ENCODE measurements around the gene TMEM255B. TPM values are rescaled to one million over a fixed set of nuclear protein-coding genes. Genes with fewer than 3 reads are reported as not detected.

Gene TMEM255B
- total RNA-seq, 4 donors from 2014 or later: 0.26 to 3.8 (median 1.7) TPM

- 82% methylated on average over 9 of the region's 25 CpGs for WGBS
- DNase-seq (ENCODE audit: low spot score in 2 of 2): peak; percentile 50 to 79
- Histone ChIP-seq H3K4me3 (no peak overlapping the region), H3K9me3 (no peaks in the 10 kb centered on the region), H3K36me3 (no peaks in the 10 kb centered on the region), H3K27me3 (no peaks in the 10 kb centered on the region), H3K27ac (no peak overlapping the region), H3K4me1 (peaks cover 14% of the 10 kb centered on the region)
- TF ChIP-seq EP300 (IDR thresholded peaks at IDR 0.05) (no peak), POLR2AphosphoS5 (IDR thresholded peaks at IDR 0.05) (no peak), POLR2A (IDR thresholded peaks at IDR 0.05) (no peak), CTCF (IDR thresholded peaks at IDR 0.05) (no peak)
Measured at GRCh38 chr13:113802761-113803160, 43.7 kb downstream of the TMEM255B start.

GRCh38 chr13:113803409-113804016 is 44.5 kb downstream of the TMEM255B start:
- Histone ChIP-seq H3K4me3 (no peak overlapping the region), H3K4me1 (peaks cover 14% of the 10 kb centered on the region), H3K36me3 (no peaks in the 10 kb centered on the region), H3K27me3 (no peaks in the 10 kb centered on the region), H3K27ac (no peak overlapping the region), H3K9me3 (no peaks in the 10 kb centered on the region)
- WGBS: 90% methylated on average over 17 of the region's 32 CpGs
- no peak for TF ChIP-seq POLR2A (IDR thresholded peaks at IDR 0.05)
- no peak for TF ChIP-seq CTCF (IDR thresholded peaks at IDR 0.05)
- TF ChIP-seq POLR2AphosphoS5 (IDR thresholded peaks at IDR 0.05): no peak
- TF ChIP-seq EP300 (IDR thresholded peaks at IDR 0.05): no peak
- DNase-seq (ENCODE audit: low spot score in 2 of 2): peak; percentile 59 to 66

GRCh38 chr13:113804017-113804702 is 45.1 kb downstream of the TMEM255B start:
- TF ChIP-seq CTCF (IDR thresholded peaks at IDR 0.05) (no peak), EP300 (IDR thresholded peaks at IDR 0.05) (no peak), POLR2AphosphoS5 (IDR thresholded peaks at IDR 0.05) (no peak), POLR2A (IDR thresholded peaks at IDR 0.05) (no peak)
- DNase-seq (ENCODE audit: low spot score in 2 of 2): peak; percentile 47 to 74
- Histone ChIP-seq H3K4me1 (peaks cover 14% of the 10 kb centered on the region), H3K27me3 (no peaks in the 10 kb centered on the region), H3K36me3 (no peaks in the 10 kb centered on the region), H3K4me3 (no peak overlapping the region), H3K9me3 (no peaks in the 10 kb centered on the region), H3K27ac (no peak overlapping the region)
- WGBS: 93% methylated on average over 34 of the region's 34 CpGs

- Histone ChIP-seq H3K4me3 (no peak overlapping the region), H3K4me1 (peaks cover 14% of the 10 kb centered on the region), H3K36me3 (no peaks in the 10 kb centered on the region), H3K9me3 (no peaks in the 10 kb centered on the region), H3K27ac (no peak overlapping the region), H3K27me3 (no peaks in the 10 kb centered on the region)
- 93% methylated on average over 10 of the region's 39 CpGs for WGBS
- DNase-seq (ENCODE audit: low spot score in 2 of 2): peak in 1 of 2 donors; percentile 51
- TF ChIP-seq POLR2AphosphoS5 (IDR thresholded peaks at IDR 0.05): no peak
- no peak for TF ChIP-seq EP300 (IDR thresholded peaks at IDR 0.05)
- no peak for TF ChIP-seq CTCF (IDR thresholded peaks at IDR 0.05)
- TF ChIP-seq POLR2A (IDR thresholded peaks at IDR 0.05): no peak
Measured at GRCh38 chr13:113804703-113805430, 45.8 kb downstream of the TMEM255B start.
